Measurements from ENCODE around the gene DOK6.

The DOK6 gene

GRCh38 chr18:69758458-69758857, 357.8 kb downstream of the DOK6 start:
- no peak overlapping the region for H3K9ac ChIP-seq (ENCODE audit: insufficient read length)
- H3K4me3 ChIP-seq = no peak overlapping the region

GRCh38 chr18:69759046-69759445, 358.4 kb downstream of the DOK6 start:
- no peak overlapping the region for H3K9ac ChIP-seq (ENCODE audit: insufficient read length)
- H3K36me3 ChIP-seq (ENCODE audit: insufficient read depth, low read length) = no peaks in the 10 kb centered on the region
- no peaks in the 10 kb centered on the region for H3K9me3 ChIP-seq (ENCODE audit: low read depth, low read length)
- no peak overlapping the region for H3K4me3 ChIP-seq
- H3K27ac ChIP-seq = no peak overlapping the region
- no peak for DNase-seq (ENCODE audit: low read depth, low spot score)
- TF ChIP-seq FOXP2 (optimal IDR thresholded peaks at IDR 0.05; ENCODE audit: control extremely low read depth, extremely low read length, insufficient read depth) = no peak
- TF ChIP-seq POLR2AphosphoS5 (IDR thresholded peaks at IDR 0.05; ENCODE audit: borderline replicate concordance, low read depth, low read length) = no peak
- no peak for TF ChIP-seq EZH2 (IDR thresholded peaks at IDR 0.05)

More at GRCh38 chr18:69758458-69758857, 357.8 kb downstream of the DOK6 start:
- no peaks in the 10 kb centered on the region for H3K9me3 ChIP-seq (ENCODE audit: low read depth, low read length)
- TF ChIP-seq POLR2AphosphoS5 (IDR thresholded peaks at IDR 0.05; ENCODE audit: borderline replicate concordance, low read depth, low read length) (no peak), FOXP2 (optimal IDR thresholded peaks at IDR 0.05; ENCODE audit: control extremely low read depth, extremely low read length, insufficient read depth) (no peak), EZH2 (IDR thresholded peaks at IDR 0.05) (no peak)
- no peak overlapping the region for H3K27ac ChIP-seq
- no peak for DNase-seq (ENCODE audit: low read depth, low spot score)
- no peaks in the 10 kb centered on the region for H3K36me3 ChIP-seq (ENCODE audit: insufficient read depth, low read length)

GRCh38 chr18:69763002-69763401, 362.3 kb downstream of the DOK6 start:
- no peak overlapping the region for H3K4me3 ChIP-seq
- H3K27ac ChIP-seq = no peak overlapping the region
- DNase-seq (ENCODE audit: low read depth, low spot score) = no peak
- TF ChIP-seq POLR2AphosphoS5 (IDR thresholded peaks at IDR 0.05; ENCODE audit: borderline replicate concordance, low read depth, low read length) = no peak
- TF ChIP-seq EZH2 (IDR thresholded peaks at IDR 0.05) = no peak
- no peak overlapping the region for H3K9ac ChIP-seq (ENCODE audit: insufficient read length)
- no peaks in the 10 kb centered on the region for H3K9me3 ChIP-seq (ENCODE audit: low read depth, low read length)
- H3K36me3 ChIP-seq (ENCODE audit: insufficient read depth, low read length) = no peaks in the 10 kb centered on the region

GRCh38 chr18:69763821-69764220, 363.1 kb downstream of the DOK6 start:
- no peak overlapping the region for H3K4me3 ChIP-seq
- no peaks in the 10 kb centered on the region for H3K36me3 ChIP-seq (ENCODE audit: insufficient read depth, low read length)
- no peak overlapping the region for H3K9ac ChIP-seq (ENCODE audit: insufficient read length)
- H3K9me3 ChIP-seq (ENCODE audit: low read depth, low read length) = no peaks in the 10 kb centered on the region
- no peak for DNase-seq (ENCODE audit: low read depth, low spot score)
- TF ChIP-seq EZH2 (IDR thresholded peaks at IDR 0.05) (no peak), POLR2AphosphoS5 (IDR thresholded peaks at IDR 0.05; ENCODE audit: borderline replicate concordance, low read depth, low read length) (no peak), FOXP2 (optimal IDR thresholded peaks at IDR 0.05; ENCODE audit: control extremely low read depth, extremely low read length, insufficient read depth) (no peak)
- H3K27ac ChIP-seq = no peak overlapping the region

GRCh38 chr18:69770238-69770637, 369.6 kb downstream of the DOK6 start:
- no peak for DNase-seq (ENCODE audit: low read depth, low spot score)
- Histone ChIP-seq H3K36me3 (ENCODE audit: insufficient read depth, low read length) (no peaks in the 10 kb centered on the region), H3K4me3 (no peak overlapping the region), H3K9ac (ENCODE audit: insufficient read length) (no peak overlapping the region), H3K27ac (no peak overlapping the region), H3K9me3 (ENCODE audit: low read depth, low read length) (no peaks in the 10 kb centered on the region)
- TF ChIP-seq POLR2AphosphoS5 (IDR thresholded peaks at IDR 0.05; ENCODE audit: borderline replicate concordance, low read depth, low read length) (no peak), EZH2 (IDR thresholded peaks at IDR 0.05) (no peak), FOXP2 (optimal IDR thresholded peaks at IDR 0.05; ENCODE audit: control extremely low read depth, extremely low read length, insufficient read depth) (no peak)

DNA sequence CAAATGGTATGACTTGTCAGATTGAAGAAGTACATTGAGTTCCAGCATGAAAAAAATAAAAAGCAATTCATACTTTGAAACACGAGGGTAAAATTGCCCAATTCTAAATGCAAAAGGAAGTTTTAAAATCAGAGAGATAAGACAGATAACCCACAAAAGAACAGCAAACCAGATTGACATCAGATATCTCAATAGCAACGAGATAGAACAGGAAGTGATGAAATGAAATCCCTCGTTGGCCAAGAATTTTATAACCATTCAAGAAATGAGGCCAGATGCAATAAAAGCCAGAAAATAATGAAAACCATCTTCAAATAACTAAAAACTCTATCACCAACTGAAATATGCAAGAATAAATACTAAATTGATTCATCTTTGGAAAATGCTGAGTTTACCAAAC, 374.1 kb downstream of the DOK6 start:
- Histone ChIP-seq H3K9ac (ENCODE audit: insufficient read length) (no peak overlapping the region), H3K9me3 (ENCODE audit: low read depth, low read length) (no peaks in the 10 kb centered on the region), H3K36me3 (ENCODE audit: insufficient read depth, low read length) (no peaks in the 10 kb centered on the region), H3K27ac (peak overlapping the region; percentile 55; the same call in 1 of the 2 replicates), H3K4me3 (no peak overlapping the region)
- peak; percentile 38; the same call in 1 of the 2 replicates for TF ChIP-seq POLR2AphosphoS5 (IDR thresholded peaks at IDR 0.05; ENCODE audit: borderline replicate concordance, low read depth, low read length)
- TF ChIP-seq EZH2 (IDR thresholded peaks at IDR 0.05) = no peak
- TF ChIP-seq FOXP2 (optimal IDR thresholded peaks at IDR 0.05; ENCODE audit: control extremely low read depth, extremely low read length, insufficient read depth) = peak; percentile 34
- DNase-seq (ENCODE audit: low read depth, low spot score) = peak; percentile 72

GRCh38 chr18:69777248-69777647, 376.6 kb downstream of the DOK6 start:
- H3K27ac ChIP-seq = no peak overlapping the region
- H3K4me3 ChIP-seq = no peak overlapping the region
- TF ChIP-seq POLR2AphosphoS5 (IDR thresholded peaks at IDR 0.05; ENCODE audit: borderline replicate concordance, low read depth, low read length) (no peak), EZH2 (IDR thresholded peaks at IDR 0.05) (no peak), FOXP2 (optimal IDR thresholded peaks at IDR 0.05; ENCODE audit: control extremely low read depth, extremely low read length, insufficient read depth) (no peak)
- H3K36me3 ChIP-seq (ENCODE audit: insufficient read depth, low read length) = no peaks in the 10 kb centered on the region
- no peaks in the 10 kb centered on the region for H3K9me3 ChIP-seq (ENCODE audit: low read depth, low read length)
- H3K9ac ChIP-seq (ENCODE audit: insufficient read length) = no peak overlapping the region
- DNase-seq (ENCODE audit: low read depth, low spot score) = no peak

GRCh38 chr18:69778680-69779079, 378.0 kb downstream of the DOK6 start:
- DNase-seq (ENCODE audit: low read depth, low spot score) = no peak
- TF ChIP-seq POLR2AphosphoS5 (IDR thresholded peaks at IDR 0.05; ENCODE audit: borderline replicate concordance, low read depth, low read length) (no peak), EZH2 (IDR thresholded peaks at IDR 0.05) (no peak), FOXP2 (optimal IDR thresholded peaks at IDR 0.05; ENCODE audit: control extremely low read depth, extremely low read length, insufficient read depth) (no peak)
- H3K4me3 ChIP-seq = no peak overlapping the region
- no peaks in the 10 kb centered on the region for H3K36me3 ChIP-seq (ENCODE audit: insufficient read depth, low read length)
- H3K9me3 ChIP-seq (ENCODE audit: low read depth, low read length) = no peaks in the 10 kb centered on the region
- H3K27ac ChIP-seq = no peak overlapping the region
- no peak overlapping the region for H3K9ac ChIP-seq (ENCODE audit: insufficient read length)

- no peak for DNase-seq (ENCODE audit: low read depth, low spot score)
- Histone ChIP-seq H3K27ac (no peak overlapping the region), H3K9me3 (ENCODE audit: low read depth, low read length) (no peaks in the 10 kb centered on the region), H3K9ac (ENCODE audit: insufficient read length) (no peak overlapping the region), H3K4me3 (no peak overlapping the region), H3K36me3 (ENCODE audit: insufficient read depth, low read length) (no peaks in the 10 kb centered on the region)
- no peak for TF ChIP-seq FOXP2 (optimal IDR thresholded peaks at IDR 0.05; ENCODE audit: control extremely low read depth, extremely low read length, insufficient read depth)
These were observed 380.2 kb downstream of the DOK6 start for GRCh38 chr18:69780851-69781250.
